Renal cortex interstitium (tissue), 15 donors: Measurements from ENCODE around the gene TNXB. TPM values are rescaled to one million over a fixed set of nuclear protein-coding genes. Genes with fewer than 3 reads are reported as not detected.

ENCODE experiments used
- DNase-seq, 11 donors: peaks; one replicate each; pipeline ENCODE4 v3.0.0-alpha.2; 2013; ENCODE audit warnings: low read depth in 9 of 11, low spot score in 4 of 11; ENCODE audit errors: extremely low read depth in 1 of 11
- long read RNA-seq, 16 experiments: transcript quantifications; one replicate each; lab custom pipeline, GENCODE V29; 2026
- polyA plus RNA-seq, 3 donors: library from polyadenylated mRNA; unstranded; fragments of 120-200 nt; gene quantifications; one replicate each; pipeline ENCODE4 v1.2.1, GENCODE V29; 2013; ENCODE audit not compliant: insufficient read length in 3 of 3

TNXB gene
- polyA plus RNA-seq, result 1 to 10 TPM; 3.4 to 7.9 (median 6.1) TPM
- long read RNA-seq, donor 1, result 0 reads
- long read RNA-seq, donor 2, result 0 reads
- long read RNA-seq, donor 3, result 0 reads
- long read RNA-seq, donor 4, result 0 reads
- long read RNA-seq, donor 5, result 0 reads
- long read RNA-seq, donor 6, result 0 reads
- long read RNA-seq, donor 7, result 0 reads
- long read RNA-seq, donor 8, result 0 reads
- long read RNA-seq, donor 9, result 0 reads
- long read RNA-seq, donor 10, result 0 reads
- long read RNA-seq, donor 11, result 0 reads
- long read RNA-seq, donor 12, result 0 reads
- long read RNA-seq, donor 13, result 0 reads
- long read RNA-seq, donor 14, result 0 reads
- long read RNA-seq, donor 15, result 0 reads
- long read RNA-seq, donor 16, result 0 reads

GRCh38 chr6:32109114-32109764 lies at the start of gene TNXB:
TNXB (minus strand) TSS chr6:32109338; CDS start chr6:32098198, 11,140 bp downstream.
- no peak for DNase-seq

GRCh38 chr6:32158052-32158451 lies 48.9 kb upstream of the TNXB start:
- no peak for DNase-seq

GRCh38 chr6:32156891-32157290 lies 47.8 kb upstream of the TNXB start:
- DNase-seq, result no peak

- peak in 2 of 11 donors; percentile 73 to 82 for DNase-seq
Measured at GRCh38 chr6:32154514-32155161, 45.5 kb upstream of the TNXB start.

- peak; percentile 89 to 95 (median 91) for DNase-seq
Measured at GRCh38 chr6:32153564-32154513, 44.7 kb upstream of the TNXB start, which contains the start of gene PPT2. PPT2 (plus strand) TSS chr6:32154141; CDS start chr6:32154595, 454 bp downstream.

GRCh38 chr6:32152769-32153563 lies 43.8 kb upstream of the TNXB start:
- DNase-seq, result no peak

- DNase-seq, result no peak
Measured at GRCh38 chr6:32151863-32152768, 43.0 kb upstream of the TNXB start, which contains the start of gene PRRT1. PRRT1 (minus strand) TSS chr6:32151939; CDS start chr6:32151827, 112 bp downstream.

- DNase-seq, result no peak
Measured at GRCh38 chr6:32151181-32151862, 42.2 kb upstream of the TNXB start.

GRCh38 chr6:32149932-32150870 lies 41.1 kb upstream of the TNXB start:
- no peak for DNase-seq

GRCh38 chr6:32149092-32149755 lies 40.1 kb upstream of the TNXB start:
- no peak for DNase-seq

- DNase-seq, result peak in 7 of 11 donors; percentile 57 to 83 (median 66)
Measured at GRCh38 chr6:32148289-32149091, 39.4 kb upstream of the TNXB start.

GRCh38 chr6:32147401-32148132 lies 38.4 kb upstream of the TNXB start:
- DNase-seq, result no peak

GRCh38 chr6:32146687-32147086 lies 37.5 kb upstream of the TNXB start:
- DNase-seq, result no peak
